CD4-positive, alpha-beta T cell treated with Interleukin-10 for 1 hour (primary cell): Measurements from ENCODE around the gene EIF3D.
A peak's percentile ranks its signal among the peaks of the same experiment; 100 is the strongest.

Experiments used
- DNase-seq: peaks from one replicate; pipeline ENCODE4 v3.0.0-alpha.2; 2020

EIF3D gene

GRCh38 chr22:36505998-36506635 is 22.8 kb downstream of the EIF3D start:
- no peak for DNase-seq

DNA sequence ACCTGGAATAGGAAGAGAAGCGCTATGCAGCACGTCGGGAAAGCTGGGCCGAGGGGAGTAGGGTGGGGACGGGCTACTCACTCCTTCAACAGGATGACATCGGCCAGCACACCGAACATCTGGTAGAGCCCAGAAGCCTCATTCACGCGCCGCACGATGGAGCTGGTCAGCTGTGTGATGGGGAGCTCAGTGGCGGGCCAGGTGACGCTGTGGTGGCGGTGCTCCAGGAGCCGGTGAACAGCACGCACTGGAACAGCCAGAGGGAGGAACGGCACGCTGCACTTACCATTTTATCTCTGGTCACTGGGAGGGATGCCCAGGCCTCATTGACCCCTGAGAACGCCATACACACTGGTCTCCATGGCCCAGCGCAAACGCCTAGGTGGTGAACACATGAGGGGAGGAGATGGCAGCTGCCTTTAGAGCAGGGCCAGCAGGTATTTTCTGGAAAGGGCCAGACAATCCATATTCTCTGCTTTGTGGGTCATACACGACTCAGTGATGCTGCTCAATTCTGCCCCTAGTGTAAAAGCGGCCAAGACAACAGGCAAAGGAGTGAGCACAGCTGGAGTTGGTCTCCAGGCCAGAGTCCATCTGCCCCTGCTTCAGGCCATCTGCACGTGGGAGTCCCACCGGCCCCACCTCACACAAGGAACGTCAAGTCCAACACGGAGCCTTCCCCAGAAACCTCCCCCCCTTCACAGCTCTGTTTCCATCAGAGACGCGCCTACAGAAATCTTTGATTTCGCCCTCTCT is 30.9 kb downstream of the EIF3D start:
- DNase-seq, result no peak

DNA sequence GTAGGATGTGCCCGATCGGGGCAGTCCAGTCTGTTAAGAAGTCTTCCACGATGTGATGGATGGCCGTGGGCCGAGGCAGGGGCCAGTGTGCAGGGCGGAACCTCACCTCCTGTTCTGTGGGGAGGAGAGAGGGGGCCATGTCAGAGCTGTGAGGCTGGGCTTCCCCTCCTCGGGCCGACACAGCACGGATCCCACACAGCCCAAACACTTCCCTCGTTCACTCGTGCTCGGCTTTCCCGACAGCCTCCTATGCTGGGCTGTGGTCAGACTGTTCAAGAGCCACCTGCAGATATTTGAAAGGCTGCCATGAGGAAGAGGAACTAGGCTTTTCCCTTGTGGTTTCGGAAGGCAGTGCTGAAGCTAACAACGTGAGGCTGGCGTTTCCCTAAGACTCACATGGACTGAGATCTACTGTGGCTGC is 35.3 kb downstream of the EIF3D start:
- DNase-seq, result no peak

DNA sequence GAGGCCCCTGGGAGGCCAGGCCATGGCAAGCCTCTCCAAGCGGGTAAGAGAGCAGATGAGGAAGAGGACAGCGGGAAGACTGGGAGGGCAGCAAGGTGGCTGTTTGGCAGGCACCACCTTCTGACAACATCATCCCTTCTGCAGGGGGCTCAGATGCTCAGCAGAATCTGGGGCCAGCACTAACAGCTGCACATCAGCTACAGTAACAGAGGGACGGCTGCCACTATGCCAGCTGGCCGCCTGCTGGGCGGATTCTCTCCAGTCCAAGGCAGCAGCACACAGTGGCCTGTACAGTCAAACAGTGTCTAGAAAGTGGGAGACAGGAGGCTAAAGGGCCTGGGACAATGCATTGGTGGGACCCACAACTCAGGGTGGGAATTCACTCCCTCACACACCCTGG is 36.9 kb downstream of the EIF3D start:
- no peak for DNase-seq

GRCh38 chr22:36491155-36491554 is 37.8 kb downstream of the EIF3D start:
- no peak for DNase-seq

GRCh38 chr22:36486619-36487384 is 42.2 kb downstream of the EIF3D start:
- DNase-seq, result peak; percentile 78

GRCh38 chr22:36481393-36482168 is 47.4 kb downstream of the EIF3D start, which contains the start of gene TXN2:
TXN2 (minus strand) TSS chr22:36481640; CDS start chr22:36480837, 803 bp downstream.
- DNase-seq, result peak; percentile 97

DNA sequence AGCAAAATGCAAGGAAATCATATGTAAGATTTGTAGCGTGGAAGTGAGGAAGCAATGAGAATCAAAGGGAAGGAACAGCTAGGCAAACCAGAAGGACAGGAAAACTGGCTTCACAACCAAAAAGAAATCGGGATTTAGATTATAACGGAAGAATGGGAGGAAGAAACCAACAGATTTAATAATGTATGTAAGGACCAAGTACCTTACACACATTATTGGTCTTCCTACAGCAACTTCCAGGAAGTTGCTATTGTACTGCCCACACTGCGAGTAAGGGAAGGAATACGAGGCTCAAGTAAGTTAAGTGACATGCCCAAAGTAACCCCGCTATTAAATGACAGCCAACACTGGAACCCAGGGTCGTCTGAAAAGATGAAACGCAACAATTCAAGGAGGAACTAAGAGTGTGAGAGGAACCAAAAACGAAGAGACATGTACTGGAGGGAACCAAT is 48.0 kb downstream of the EIF3D start:
- DNase-seq, result no peak

DNA sequence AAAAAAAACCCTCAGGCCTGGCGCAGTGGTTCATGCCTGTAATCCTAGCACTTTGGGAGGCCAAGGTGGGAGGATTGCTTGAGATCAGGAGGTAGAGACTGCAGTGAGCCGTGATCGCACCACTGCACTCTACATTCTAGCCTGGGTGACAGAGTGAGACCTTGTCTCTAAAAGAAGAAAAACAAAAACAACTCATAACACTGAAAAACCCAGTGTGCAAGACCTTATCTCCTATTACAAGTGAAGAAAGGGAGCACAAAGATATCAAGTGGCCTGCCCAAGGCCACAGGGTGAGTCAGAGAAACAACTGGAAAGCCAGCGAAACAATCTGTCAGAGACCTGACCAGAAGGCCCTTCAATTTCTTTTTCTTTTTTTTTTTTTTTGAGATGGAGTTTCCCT is 50.0 kb downstream of the EIF3D start:
- no peak for DNase-seq

DNA sequence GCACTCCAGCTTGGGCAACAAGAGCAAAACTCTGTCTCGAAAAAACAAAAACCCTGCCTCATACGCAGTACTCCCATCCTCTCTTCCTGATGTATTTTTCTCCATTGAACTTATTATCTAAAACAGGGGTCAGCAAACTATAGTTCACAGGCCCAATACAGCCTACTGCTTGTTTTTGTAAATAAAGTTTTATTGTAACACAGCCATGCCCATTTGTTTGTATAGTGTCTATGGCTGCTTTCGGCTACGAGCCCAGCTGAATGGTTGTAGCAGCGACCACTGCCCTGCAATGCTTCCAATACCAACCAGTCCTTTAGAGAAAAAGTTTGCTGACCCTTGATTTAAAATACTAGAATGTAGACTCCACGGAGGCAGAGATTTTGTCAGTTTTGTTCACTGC is 53.6 kb downstream of the EIF3D start:
- DNase-seq, result no peak

DNA sequence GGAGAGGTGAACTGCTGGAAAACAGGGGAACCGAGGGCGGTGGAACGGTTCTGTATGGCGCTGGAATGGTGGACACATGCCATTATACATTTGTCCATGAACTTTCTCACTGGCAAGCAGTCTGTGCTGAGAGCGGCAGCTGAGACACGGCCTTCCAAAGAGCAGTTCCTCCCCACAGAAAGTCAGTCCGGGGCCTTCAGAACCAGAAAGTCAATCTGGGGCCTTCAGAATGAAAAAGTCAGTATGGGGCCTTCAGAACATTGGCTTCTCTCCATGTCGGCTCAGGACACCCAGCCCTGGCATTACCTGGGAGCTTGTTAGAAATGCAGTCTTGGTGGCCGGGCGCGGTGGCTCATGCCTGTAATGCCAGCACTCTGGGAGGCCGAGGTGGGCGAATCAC is 56.3 kb downstream of the EIF3D start:
- no peak for DNase-seq

GRCh38 chr22:36471341-36471821 is 57.6 kb downstream of the EIF3D start:
- no peak for DNase-seq

DNA sequence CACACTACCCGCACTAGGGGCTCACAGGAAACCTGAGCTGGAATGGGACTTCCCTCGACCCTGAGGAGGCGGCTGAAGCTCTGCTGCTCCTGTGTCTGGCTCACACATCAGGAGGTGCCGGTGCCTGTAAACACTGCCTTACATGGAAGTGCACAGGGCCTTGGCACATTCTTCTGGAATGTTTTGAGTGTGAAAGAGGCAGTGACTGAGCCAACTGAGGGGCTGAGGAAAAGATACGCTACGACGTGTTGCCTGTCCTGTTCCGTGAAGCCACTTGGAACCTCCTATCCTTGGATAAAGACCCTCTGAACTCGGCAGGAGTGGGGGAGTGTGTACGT is 58.0 kb downstream of the EIF3D start:
- no peak for DNase-seq

- peak; percentile 91 for DNase-seq
These were observed 58.6 kb downstream of the EIF3D start for GRCh38 chr22:36470162-36470993.

DNA sequence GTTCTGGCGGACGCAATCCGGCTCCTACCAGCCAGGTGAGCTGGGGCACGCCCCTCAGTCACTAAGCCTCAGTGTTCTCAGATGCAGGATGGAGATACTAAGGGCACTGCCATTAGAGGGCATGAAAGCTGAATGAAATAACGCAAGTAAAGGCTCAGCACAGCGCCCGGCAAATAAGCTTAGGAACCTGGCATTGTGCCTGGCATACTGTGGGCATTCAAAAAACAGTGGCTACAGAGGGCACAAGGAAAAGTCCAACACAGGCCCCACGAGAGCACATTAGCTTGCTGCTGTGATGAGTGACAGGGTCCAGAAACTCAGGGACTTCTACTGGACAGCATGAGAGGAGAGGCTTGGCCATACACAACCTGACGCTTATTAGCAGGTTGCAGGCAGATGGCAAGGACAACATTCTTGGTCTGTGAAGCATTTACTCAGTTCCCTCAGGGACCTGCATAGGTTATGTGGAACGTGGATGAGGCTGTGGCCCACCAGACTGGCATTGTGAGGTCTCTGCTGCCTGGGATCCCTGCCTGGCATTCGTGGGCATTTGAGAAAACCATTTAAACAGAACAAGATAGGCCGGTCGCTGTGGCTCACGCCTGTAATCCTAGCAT is 59.8 kb downstream of the EIF3D start:
- DNase-seq, result no peak

DNA sequence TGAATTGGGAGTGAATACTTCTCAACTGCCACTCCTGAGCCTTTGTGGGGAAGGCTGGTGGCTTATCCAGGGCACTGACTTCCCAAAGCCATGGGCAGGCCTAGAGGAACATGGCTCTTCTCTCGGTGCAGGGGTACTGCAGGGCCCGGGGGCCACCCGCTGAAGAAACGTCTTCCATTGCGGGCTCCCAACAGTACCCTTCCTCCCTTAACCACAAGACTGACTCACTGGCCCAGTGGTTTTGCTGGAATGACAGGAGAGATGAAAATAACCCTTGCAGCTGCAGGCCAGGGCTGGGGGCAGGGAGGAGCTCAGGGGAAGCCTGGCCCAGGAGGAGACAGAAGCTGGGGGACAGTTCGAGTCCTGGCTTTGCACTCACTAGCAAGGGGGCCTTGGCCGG is 61.0 kb downstream of the EIF3D start:
- no peak for DNase-seq

- DNase-seq, result no peak
These were observed 61.7 kb downstream of the EIF3D start for GRCh38 chr22:36467042-36467810.

DNA sequence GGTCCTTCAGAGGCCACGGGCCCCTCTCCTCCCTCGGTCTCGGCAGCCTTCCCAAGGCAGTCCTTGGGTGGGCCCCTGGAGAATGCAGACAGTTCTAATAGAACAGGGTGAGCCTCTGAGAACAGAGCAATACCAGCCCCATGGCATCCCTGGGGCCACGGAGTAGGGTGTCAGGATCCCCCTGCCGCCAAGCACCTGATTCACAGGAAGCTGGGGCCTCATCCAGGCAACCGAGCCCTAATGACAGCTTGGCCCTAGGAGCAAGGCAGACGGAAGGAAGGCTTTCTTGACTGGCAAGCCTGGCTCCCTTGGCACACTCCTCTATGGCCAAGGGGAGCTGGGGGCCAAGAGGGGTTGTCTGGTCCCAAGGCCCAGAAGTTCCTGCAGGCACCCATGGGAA is 62.7 kb downstream of the EIF3D start:
- DNase-seq, result no peak

DNA sequence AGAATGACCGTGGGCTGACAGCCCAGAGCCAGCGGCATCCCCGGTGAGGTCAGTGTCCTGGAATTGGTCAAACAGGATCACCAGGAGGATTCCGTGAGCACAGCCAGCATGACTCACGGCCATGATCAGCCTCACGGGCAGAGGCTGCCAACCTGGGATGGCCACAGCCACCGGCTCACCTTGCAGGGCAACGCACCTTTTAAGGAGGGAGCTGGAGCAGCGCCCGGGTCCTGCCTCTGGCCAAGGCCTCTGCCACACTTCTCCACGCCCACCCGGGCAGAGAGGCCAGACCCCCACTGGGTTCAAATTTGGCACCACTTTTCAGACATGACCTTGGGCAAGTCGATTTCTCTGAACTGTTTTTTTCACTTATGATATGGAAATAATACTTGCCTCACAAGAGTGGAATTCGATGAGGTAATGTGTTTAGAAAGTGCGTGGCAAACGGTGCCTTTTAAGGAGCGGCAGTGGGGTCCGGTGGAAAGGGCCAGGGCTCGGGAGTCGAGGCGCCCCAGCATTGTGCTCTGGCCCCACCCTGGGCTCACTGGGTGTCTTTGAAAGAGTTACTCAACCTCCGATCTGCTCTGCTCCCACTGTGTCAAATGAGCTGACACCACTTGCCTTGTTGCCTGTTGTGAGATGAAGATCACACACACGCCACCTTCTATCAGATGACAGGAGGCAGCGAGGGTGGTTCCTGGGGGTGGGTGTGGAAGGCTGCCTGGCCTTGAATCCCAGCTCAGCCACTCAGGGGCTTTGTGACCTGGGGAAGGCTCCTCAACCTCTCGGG is 63.5 kb downstream of the EIF3D start:
- no peak for DNase-seq

GRCh38 chr22:36464715-36465231 is 64.2 kb downstream of the EIF3D start:
- DNase-seq, result no peak
